Kidney (tissue), 14 donors: ENCODE results near the gene NEURL1. TPM values are rescaled to one million over a fixed set of nuclear protein-coding genes. Genes with fewer than 3 reads are reported as not detected.

Source experiments
- DNase-seq, 5 donors: peaks; one replicate each; pipeline ENCODE4 v3.0.0-alpha.2; 2013 to 2020
- FAIRE-seq: peaks from 2 replicates; lab custom pipeline; 2012; peaks lifted over from hg19 to GRCh38; lab: Jason Lieb, UNC
- H3K27ac ChIP-seq, 2 donors: one replicate each; pipeline ENCODE4 v1.7.0; 2013; ENCODE audit warnings: low read depth in 2 of 2, low read length in 2 of 2, inconsistent platforms in 1 of 2
- H3K27me3 ChIP-seq: one replicate; pipeline ENCODE4 v1.7.1; 2013; ENCODE audit warnings: low read length, inconsistent platforms; ENCODE audit not compliant: control insufficient read depth, insufficient read depth
- H3K36me3 ChIP-seq, 3 donors: one replicate each; pipeline versions ENCODE4 v1.7.0 to v1.7.1; 2013; ENCODE audit warnings: low read length in 3 of 3, control low read depth in 1 of 3, inconsistent platforms in 1 of 3; ENCODE audit not compliant: insufficient read depth in 3 of 3, control insufficient read depth in 2 of 3
- H3K4me1 ChIP-seq, 3 donors: one replicate each; pipeline versions ENCODE4 v1.7.0 to v1.7.1; 2013; ENCODE audit warnings: low read length in 3 of 3, inconsistent platforms in 1 of 3, low read depth in 1 of 3; ENCODE audit not compliant: control insufficient read depth in 2 of 3, insufficient read depth in 2 of 3
- H3K4me3 ChIP-seq, 3 donors: one replicate each; pipeline versions ENCODE4 v1.7.0 to v1.8.1; 2013; ENCODE audit warnings: low read length in 3 of 3, control low read depth in 1 of 3, inconsistent platforms in 1 of 3
- H3K9ac ChIP-seq, 3 donors: one replicate each; pipeline versions ENCODE4 v1.7.0 to v1.7.1; 2013; ENCODE audit warnings: low read length in 3 of 3, control low read depth in 1 of 3, inconsistent platforms in 1 of 3
- H3K9me3 ChIP-seq, 3 donors: one replicate each; pipeline versions ENCODE4 v1.7.0 to v1.7.1; 2013; ENCODE audit warnings: low read length in 3 of 3, control low read depth in 1 of 3, inconsistent platforms in 1 of 3; ENCODE audit not compliant: control insufficient read depth in 2 of 3, insufficient read depth in 1 of 3
- CTCF ChIP-seq: IDR thresholded peaks from 3 replicates; pipeline ENCODE4 v1.5.1; 2012; ENCODE audit warnings: mild to moderate bottlenecking, moderate library complexity, borderline replicate concordance; ENCODE audit not compliant: insufficient read depth; ENCODE audit errors: extremely low read depth
- intact Hi-C: fragments of 100-400 bp; cut with DNase I; formaldehyde crosslinking; loops from one replicate; pipeline ENCODE4 v1.11.1; 2022
- polyA plus RNA-seq: library from polyadenylated mRNA; stranded (reverse); fragments of 350-450 nt; fragmentation: Illumina TruSeq; extraction: RNeasy Lipid Tissue Mini Kit (QIAGEN cat#74804); gene quantifications from one replicate; pipeline ENCODE4 v1.2.3, GENCODE V29; 2014; ENCODE audit warnings: low read depth, low replicate concordance; ENCODE audit not compliant: insufficient read depth
- total RNA-seq: library from RNA; stranded (reverse); fragmentation: NEBNext Ultra II Directional; extraction: Animal tissue kit (Norgen Biotek cat#: 25700); gene quantifications from one replicate; pipeline ENCODE4 v1.2.1, GENCODE V29; 2021
- donor health status: control.
- donor health status: control.
- donor health status: control.
- donor health status: control.
- donor health status: control.
- donor health status: DM: yes; HTN: yes; CAD: no.
- donor health status: Normal renal cell carcinoma (clear cell type).

The NEURL1 gene
- total and polyA plus RNA-seq, 2 donors from 2014 or later = 1.2 TPM

DNA sequence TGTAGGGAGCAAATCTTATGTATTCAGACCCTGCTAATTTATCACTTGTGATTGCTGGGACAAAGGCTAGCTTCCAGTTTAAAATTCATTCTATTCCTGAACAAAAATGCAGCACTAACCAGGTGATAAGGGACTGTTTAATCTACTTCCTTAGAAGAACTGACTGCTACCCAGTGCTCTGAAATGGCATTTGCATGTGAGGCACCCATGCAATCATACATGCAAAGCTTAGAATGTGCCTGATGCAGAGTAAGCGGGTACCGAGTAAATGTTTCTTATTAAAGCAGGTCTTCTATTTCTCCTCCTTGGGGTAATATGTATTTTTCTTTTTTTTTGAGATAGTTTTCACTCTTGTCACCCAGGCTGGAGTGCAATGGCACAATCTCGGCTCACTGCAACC is 54.5 kb downstream of the NEURL1 start:
- no peak overlapping the region for H3K4me3 ChIP-seq
- no peak overlapping the region for H3K9ac ChIP-seq
- no peaks in the 10 kb centered on the region for H3K9me3 ChIP-seq
- no peak for FAIRE-seq
- H3K27me3 ChIP-seq = no peaks in the 10 kb centered on the region
- no peaks in the 10 kb centered on the region for H3K36me3 ChIP-seq
- no peak overlapping the region for H3K27ac ChIP-seq
- no peak for DNase-seq
- TF ChIP-seq CTCF = no peak
- H3K4me1 ChIP-seq = peaks cover 0 to 3% (median 1%) of the 10 kb centered on the region in 3 donors
- intact Hi-C loops = no loop called here

- no peak overlapping the region for H3K9ac ChIP-seq
- TF ChIP-seq CTCF = no peak
- H3K4me3 ChIP-seq = no peak overlapping the region
- H3K9me3 ChIP-seq = no peaks in the 10 kb centered on the region
- H3K27me3 ChIP-seq = no peaks in the 10 kb centered on the region
- no peaks in the 10 kb centered on the region for H3K4me1 ChIP-seq
- FAIRE-seq = no peak
- no peak for DNase-seq
- no peaks in the 10 kb centered on the region for H3K36me3 ChIP-seq
- H3K27ac ChIP-seq = no peak overlapping the region
- intact Hi-C loops = no loop called here
These were observed 55.3 kb downstream of the NEURL1 start for GRCh38 chr10:103548581-103549348.

DNA sequence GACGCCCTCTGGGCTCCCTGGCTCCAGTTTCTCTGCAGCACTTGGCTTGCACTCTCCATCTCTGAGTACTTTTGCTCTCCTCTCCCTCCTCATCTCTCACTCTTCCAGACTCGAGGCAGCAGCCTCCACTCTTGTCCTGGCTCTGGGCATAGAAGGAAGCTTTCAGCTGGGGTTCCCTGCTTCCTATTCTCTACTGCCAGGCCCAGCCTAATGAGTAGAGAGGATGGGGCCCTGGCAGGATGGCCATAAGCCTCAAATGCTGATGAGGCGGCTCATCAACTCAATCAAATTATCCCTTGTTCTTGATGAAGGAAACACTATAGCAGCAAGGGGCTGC is 55.8 kb downstream of the NEURL1 start:
- no peaks in the 10 kb centered on the region for H3K36me3 ChIP-seq
- no peak overlapping the region for H3K4me3 ChIP-seq
- FAIRE-seq (no peak), DNase-seq (no peak)
- no peak for TF ChIP-seq CTCF
- H3K9me3 ChIP-seq = no peaks in the 10 kb centered on the region
- no peak overlapping the region for H3K27ac ChIP-seq
- no peak overlapping the region for H3K9ac ChIP-seq
- no peaks in the 10 kb centered on the region for H3K4me1 ChIP-seq
- H3K27me3 ChIP-seq = no peaks in the 10 kb centered on the region
- intact Hi-C loops = no loop called here

DNA sequence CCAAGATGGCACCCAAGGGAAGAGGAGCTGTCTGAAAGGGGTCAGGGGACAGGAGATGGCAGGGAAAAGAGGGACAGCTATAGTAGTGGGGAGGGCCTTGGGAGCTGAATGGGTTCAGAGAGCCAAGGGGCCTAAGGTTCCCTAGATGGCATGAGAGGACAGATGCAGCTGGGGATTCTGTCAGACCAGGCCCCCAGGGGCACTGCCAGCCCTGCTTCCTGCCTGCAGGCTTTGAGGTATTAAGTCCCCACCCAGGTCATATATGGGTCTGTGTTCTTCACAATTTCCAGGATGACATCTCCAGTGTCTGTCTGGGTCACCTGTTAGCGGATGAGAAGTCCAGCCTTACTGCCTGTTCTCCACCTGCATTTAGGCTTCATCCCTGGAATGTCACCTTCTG is 56.7 kb downstream of the NEURL1 start:
- no peaks in the 10 kb centered on the region for H3K27me3 ChIP-seq
- no peak overlapping the region for H3K9ac ChIP-seq
- H3K9me3 ChIP-seq = no peaks in the 10 kb centered on the region
- H3K36me3 ChIP-seq = no peaks in the 10 kb centered on the region
- H3K4me3 ChIP-seq = no peak overlapping the region
- no peak overlapping the region for H3K27ac ChIP-seq
- intact Hi-C loops = no loop called here
- FAIRE-seq (no peak), DNase-seq (no peak)
- peaks cover 0 to 3% (median 0%) of the 10 kb centered on the region in 3 donors for H3K4me1 ChIP-seq
- no peak for TF ChIP-seq CTCF
